ENCODE measurements around the gene ZNF330. TPM values are rescaled to one million over a fixed set of nuclear protein-coding genes. Genes with fewer than 3 reads are reported as not detected.
A peak's percentile ranks its signal among the peaks of the same experiment; 100 is the strongest.

Gene ZNF330
- total and polyA plus RNA-seq, 2 donors (not counting 1 experiment from before 2014, with no cell fraction given), result 44.9 to 73.4 TPM

DNA sequence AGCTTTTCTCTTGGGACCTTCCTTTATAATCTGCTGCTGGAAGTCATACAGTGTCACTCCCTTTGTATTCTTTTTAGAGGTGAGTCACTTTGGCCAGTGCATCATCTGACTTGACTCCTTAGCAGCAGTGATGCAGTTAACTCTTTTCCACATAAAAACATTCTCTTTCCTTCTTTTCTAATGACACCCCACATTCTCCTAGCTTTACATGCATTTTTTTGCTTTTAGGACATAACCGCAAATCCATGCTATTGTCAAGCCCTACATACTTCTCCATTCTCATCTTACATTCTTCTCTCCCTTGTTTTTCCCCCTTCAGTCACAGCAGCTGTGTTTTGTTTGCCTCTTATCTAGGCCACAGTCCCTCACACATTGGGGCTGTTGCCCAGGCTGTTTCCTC, 55.1 kb downstream of the ZNF330 start:
- no peak for TF ChIP-seq EZH2 (IDR thresholded peaks at IDR 0.05; ENCODE audit: low read length, missing control alignments)
- TF ChIP-seq, protein P1, sequence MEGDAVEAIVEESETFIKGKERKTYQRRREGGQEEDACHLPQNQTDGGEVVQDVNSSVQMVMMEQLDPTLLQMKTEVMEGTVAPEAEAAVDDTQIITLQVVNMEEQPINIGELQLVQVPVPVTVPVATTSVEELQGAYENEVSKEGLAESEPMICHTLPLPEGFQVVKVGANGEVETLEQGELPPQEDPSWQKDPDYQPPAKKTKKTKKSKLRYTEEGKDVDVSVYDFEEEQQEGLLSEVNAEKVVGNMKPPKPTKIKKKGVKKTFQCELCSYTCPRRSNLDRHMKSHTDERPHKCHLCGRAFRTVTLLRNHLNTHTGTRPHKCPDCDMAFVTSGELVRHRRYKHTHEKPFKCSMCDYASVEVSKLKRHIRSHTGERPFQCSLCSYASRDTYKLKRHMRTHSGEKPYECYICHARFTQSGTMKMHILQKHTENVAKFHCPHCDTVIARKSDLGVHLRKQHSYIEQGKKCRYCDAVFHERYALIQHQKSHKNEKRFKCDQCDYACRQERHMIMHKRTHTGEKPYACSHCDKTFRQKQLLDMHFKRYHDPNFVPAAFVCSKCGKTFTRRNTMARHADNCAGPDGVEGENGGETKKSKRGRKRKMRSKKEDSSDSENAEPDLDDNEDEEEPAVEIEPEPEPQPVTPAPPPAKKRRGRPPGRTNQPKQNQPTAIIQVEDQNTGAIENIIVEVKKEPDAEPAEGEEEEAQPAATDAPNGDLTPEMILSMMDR (conservative IDR thresholded peaks at IDR 0.05 in 1 of 2, IDR thresholded peaks at IDR 0.05 in 1 of 2; ENCODE audit: low read depth in 1 of 2, low read length in 2 of 2), result no peak
- Histone ChIP-seq H3K79me2 (ENCODE audit: control insufficient read depth, insufficient read depth, low read length) (no peaks in the 10 kb centered on the region), H3K36me3 (ENCODE audit: control insufficient read depth, insufficient read depth, low read length) (no peaks in the 10 kb centered on the region), H3K4me2 (ENCODE audit: extremely low read depth, insufficient read depth, low read length) (no peak overlapping the region), H2AFZ (ENCODE audit: low read length) (peak overlapping the region; percentile 8), H3K27me3 (ENCODE audit: control insufficient read depth, insufficient read depth, low read length) (no peaks in the 10 kb centered on the region), H3K4me3 (replicated peaks in 1 of 4; ENCODE audit: control extremely low read depth in 1 of 4, insufficient read depth in 1 of 4, low read depth in 3 of 4, low read length in 4 of 4) (no peak overlapping the region), H3K27ac (ENCODE audit: insufficient read depth, low read length) (no peak overlapping the region), H3K4me1 (ENCODE audit: control insufficient read depth, extremely low read depth, insufficient read depth, low read length) (no peaks in the 10 kb centered on the region), H4K20me1 (ENCODE audit: control insufficient read depth, extremely low read depth, insufficient read depth, low read length) (no peaks in the 10 kb centered on the region), H3K9me3 (ENCODE audit: control insufficient read depth, insufficient read depth, low read depth, low read length) (no peaks in the 10 kb centered on the region), H3K9ac (ENCODE audit: insufficient read depth, low read length) (no peak overlapping the region)
- peak; percentile 54 to 98 for DNase-seq (ENCODE audit: low read depth in 2 of 2)

DNA sequence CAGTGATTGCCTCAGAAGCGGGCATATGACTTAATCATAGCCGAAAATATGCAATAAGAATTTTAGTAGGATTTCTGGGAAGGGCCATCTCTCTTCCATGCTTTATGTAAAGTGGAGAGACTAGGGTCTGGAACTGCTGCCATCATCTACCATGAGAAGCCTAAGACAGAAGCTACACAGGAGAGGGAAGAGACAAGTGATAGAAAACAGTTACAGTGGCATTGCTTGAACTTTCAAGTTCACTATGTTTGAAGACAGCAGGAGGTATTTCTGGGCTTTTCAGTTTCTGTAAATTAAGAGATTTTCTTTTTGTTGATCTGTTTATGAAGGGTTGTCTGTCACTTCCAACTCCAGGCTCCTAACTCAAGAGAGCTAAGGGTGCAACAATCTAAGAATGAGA, 62.5 kb downstream of the ZNF330 start:
- no peak for DNase-seq (ENCODE audit: low read depth in 2 of 2)
- Histone ChIP-seq H2AFZ (ENCODE audit: low read length) (no peak overlapping the region), H3K27ac (ENCODE audit: insufficient read depth, low read length) (no peak overlapping the region), H3K36me3 (ENCODE audit: control insufficient read depth, insufficient read depth, low read length) (no peaks in the 10 kb centered on the region), H3K79me2 (ENCODE audit: control insufficient read depth, insufficient read depth, low read length) (no peaks in the 10 kb centered on the region), H3K9ac (ENCODE audit: insufficient read depth, low read length) (no peak overlapping the region), H3K4me3 (replicated peaks in 1 of 4; ENCODE audit: control extremely low read depth in 1 of 4, insufficient read depth in 1 of 4, low read depth in 3 of 4, low read length in 4 of 4) (no peak overlapping the region), H3K27me3 (ENCODE audit: control insufficient read depth, insufficient read depth, low read length) (no peaks in the 10 kb centered on the region), H3K9me3 (ENCODE audit: control insufficient read depth, insufficient read depth, low read depth, low read length) (no peaks in the 10 kb centered on the region), H4K20me1 (ENCODE audit: control insufficient read depth, extremely low read depth, insufficient read depth, low read length) (no peaks in the 10 kb centered on the region), H3K4me1 (ENCODE audit: control insufficient read depth, extremely low read depth, insufficient read depth, low read length) (no peaks in the 10 kb centered on the region), H3K4me2 (ENCODE audit: extremely low read depth, insufficient read depth, low read length) (no peak overlapping the region)
- TF ChIP-seq EZH2 (IDR thresholded peaks at IDR 0.05; ENCODE audit: low read length, missing control alignments), result no peak
- TF ChIP-seq, protein P1 (conservative IDR thresholded peaks at IDR 0.05 in 1 of 2, IDR thresholded peaks at IDR 0.05 in 1 of 2; ENCODE audit: low read depth in 1 of 2, low read length in 2 of 2), result no peak

DNA sequence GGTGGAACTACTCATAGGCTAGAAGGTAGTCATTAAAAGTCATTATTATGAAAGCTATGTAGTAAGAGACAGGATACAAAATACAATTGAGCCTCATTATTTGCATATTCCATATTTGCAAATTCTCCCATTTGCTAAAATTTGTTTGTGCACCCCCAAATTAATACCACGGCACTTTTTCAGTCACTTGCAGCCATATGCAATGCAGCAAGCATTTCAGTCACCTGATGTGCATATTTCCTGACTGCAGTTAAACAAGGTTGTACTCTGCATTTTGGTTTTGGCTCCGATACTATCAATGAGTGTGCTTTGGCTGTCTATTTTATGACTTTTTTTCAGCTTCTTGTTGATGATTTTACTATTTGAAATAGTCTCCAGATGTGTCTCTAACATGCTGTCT, 62.9 kb downstream of the ZNF330 start:
- H3K27ac ChIP-seq (ENCODE audit: insufficient read depth, low read length), result no peak overlapping the region
- H3K79me2 ChIP-seq (ENCODE audit: control insufficient read depth, insufficient read depth, low read length), result no peaks in the 10 kb centered on the region
- no peak overlapping the region for H3K9ac ChIP-seq (ENCODE audit: insufficient read depth, low read length)
- DNase-seq (ENCODE audit: low read depth in 2 of 2), result no peak
- H3K27me3 ChIP-seq (ENCODE audit: control insufficient read depth, insufficient read depth, low read length), result no peaks in the 10 kb centered on the region
- no peaks in the 10 kb centered on the region for H4K20me1 ChIP-seq (ENCODE audit: control insufficient read depth, extremely low read depth, insufficient read depth, low read length)
- H3K9me3 ChIP-seq (ENCODE audit: control insufficient read depth, insufficient read depth, low read depth, low read length), result no peaks in the 10 kb centered on the region
- no peak overlapping the region for H3K4me2 ChIP-seq (ENCODE audit: extremely low read depth, insufficient read depth, low read length)
- TF ChIP-seq, protein P1 (conservative IDR thresholded peaks at IDR 0.05 in 1 of 2, IDR thresholded peaks at IDR 0.05 in 1 of 2; ENCODE audit: low read depth in 1 of 2, low read length in 2 of 2), result no peak
- TF ChIP-seq EZH2 (IDR thresholded peaks at IDR 0.05; ENCODE audit: low read length, missing control alignments), result no peak
- H3K4me3 ChIP-seq (replicated peaks in 1 of 4; ENCODE audit: control extremely low read depth in 1 of 4, insufficient read depth in 1 of 4, low read depth in 3 of 4, low read length in 4 of 4), result no peak overlapping the region
- H2AFZ ChIP-seq (ENCODE audit: low read length), result no peak overlapping the region
- H3K36me3 ChIP-seq (ENCODE audit: control insufficient read depth, insufficient read depth, low read length), result no peaks in the 10 kb centered on the region
- H3K4me1 ChIP-seq (ENCODE audit: control insufficient read depth, extremely low read depth, insufficient read depth, low read length), result no peaks in the 10 kb centered on the region

Other genes with a start within 250 kb of the ZNF330 start
- gene RNF150, start 87.4 kb upstream of the ZNF330 start, total RNA-seq, result 0.51 and 0.66 TPM in 2 replicates
- gene RNF150, start 87.4 kb upstream of the ZNF330 start, polyA plus RNA-seq, result 1.3 and 5.6 TPM in 2 replicates

Measured in fibroblast of lung (primary cell).